CD4-positive, alpha-beta T cell treated with Interleukin-4 for 1 hour (primary cell): ENCODE data around the gene TRIO.

Experiments
- DNase-seq, 2 donors: peaks; one replicate each; pipeline ENCODE4 v3.0.0-alpha.2; 2020 to 2022

Gene TRIO

GRCh38 chr5:14337593-14337992, 194.5 kb downstream of the TRIO start:
- DNase-seq: no peak

GRCh38 chr5:14339468-14339867, 196.3 kb downstream of the TRIO start:
- DNase-seq: no peak

- no peak for DNase-seq
These were observed 198.6 kb downstream of the TRIO start for GRCh38 chr5:14341571-14342230.

GRCh38 chr5:14342306-14342705, 199.2 kb downstream of the TRIO start:
- DNase-seq: peak in 1 of 2 donors; percentile 51

GRCh38 chr5:14343376-14343775, 200.2 kb downstream of the TRIO start:
- DNase-seq: no peak

- DNase-seq: no peak
These were observed 204.4 kb downstream of the TRIO start for GRCh38 chr5:14347522-14347921.

- DNase-seq: no peak
These were observed 205.0 kb downstream of the TRIO start for GRCh38 chr5:14348142-14348541.

- no peak for DNase-seq
These were observed 205.9 kb downstream of the TRIO start for GRCh38 chr5:14349029-14349428.

- no peak for DNase-seq
These were observed 208.0 kb downstream of the TRIO start for GRCh38 chr5:14351086-14351661.

GRCh38 chr5:14351845-14352712, 208.9 kb downstream of the TRIO start:
- peak; percentile 59 to 66 for DNase-seq

GRCh38 chr5:14353726-14354474, 210.8 kb downstream of the TRIO start:
- DNase-seq: no peak

GRCh38 chr5:14355391-14355790, 212.2 kb downstream of the TRIO start:
- no peak for DNase-seq

GRCh38 chr5:14356305-14356704, 213.2 kb downstream of the TRIO start:
- DNase-seq: no peak

GRCh38 chr5:14357441-14357840, 214.3 kb downstream of the TRIO start:
- no peak for DNase-seq

- DNase-seq: no peak
These were observed 214.7 kb downstream of the TRIO start for GRCh38 chr5:14357851-14358250.

- no peak for DNase-seq
These were observed 215.4 kb downstream of the TRIO start for GRCh38 chr5:14358536-14358935.

GRCh38 chr5:14359069-14360043, 216.2 kb downstream of the TRIO start:
- DNase-seq: no peak

- DNase-seq: peak in 1 of 2 donors; percentile 6
These were observed 219.3 kb downstream of the TRIO start for GRCh38 chr5:14362491-14362890.

GRCh38 chr5:14364096-14364495, 221.0 kb downstream of the TRIO start:
- peak in 1 of 2 donors; percentile 45 for DNase-seq

- no peak for DNase-seq
These were observed 221.7 kb downstream of the TRIO start for GRCh38 chr5:14364576-14365472.
